ENCODE results near the gene TNFAIP1. TPM values are rescaled to one million over a fixed set of nuclear protein-coding genes. Genes with fewer than 3 reads are reported as not detected.

TNFAIP1 gene
- polyA plus RNA-seq, 1 experiment = 51.2 TPM

DNA sequence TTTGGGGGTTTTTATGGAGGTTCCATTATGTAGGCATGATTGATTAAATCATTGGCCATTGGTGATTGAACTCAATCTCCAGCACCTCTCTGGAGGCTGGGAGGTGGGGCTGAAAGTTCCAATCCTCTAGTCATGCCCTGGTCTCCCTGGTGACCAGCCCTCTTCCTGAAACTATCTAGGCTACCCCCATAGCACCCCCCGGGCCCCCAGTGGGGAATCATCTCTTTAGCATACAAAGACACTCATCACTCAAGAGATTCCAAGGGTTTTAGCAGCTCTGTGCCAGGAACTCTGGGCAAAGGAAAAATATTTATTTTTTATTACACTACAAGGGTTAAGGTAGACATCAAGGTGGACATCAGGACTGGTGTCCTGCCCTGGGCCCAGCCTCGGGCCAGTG, 59.9 kb downstream of the TNFAIP1 start:
- ChIA-PET CTCF (interaction anchor here (1.0 to 2.1 kb wide), 2 partner anchors 21 to 144 kb away, joined by 3 to 9 read pairs; no protein-coding TSS in a partner anchor), POLR2A (interaction anchor here (0.6 kb wide), 1 partner anchor 140 kb away, joined by 6 read pairs; no protein-coding TSS in a partner anchor)
- no peaks in the 10 kb centered on the region for H3K27me3 ChIP-seq (ENCODE audit: control insufficient read depth, insufficient read depth, low read length)

GRCh38 chr17:28395968-28396367, 60.4 kb downstream of the TNFAIP1 start:
- POLR2A ChIA-PET = no interaction called here
- Histone ChIP-seq H3K27ac (ENCODE audit: low read depth, low read length) (no peak overlapping the region), H3K9me3 (ENCODE audit: control insufficient read depth, insufficient read depth, low read length) (no peaks in the 10 kb centered on the region), H3K27me3 (ENCODE audit: control insufficient read depth, insufficient read depth, low read length) (no peaks in the 10 kb centered on the region), H3K4me3 (ENCODE audit: low read depth, low read length) (no peak overlapping the region)
- DNase-seq (ENCODE audit: low read depth, low spot score) = no peak
- no peak for TF ChIP-seq CTCF (IDR thresholded peaks at IDR 0.05; ENCODE audit: low read depth, low read length)
- CTCF ChIA-PET = interaction anchor here (1.0 kb wide), 1 partner anchor 144 kb away, joined by 3 read pairs; no protein-coding TSS in a partner anchor

More for the DNA sequence above, 59.9 kb downstream of the TNFAIP1 start:
- Histone ChIP-seq H3K9me3 (ENCODE audit: control insufficient read depth, insufficient read depth, low read length) (no peaks in the 10 kb centered on the region), H3K4me3 (ENCODE audit: low read depth, low read length) (no peak overlapping the region), H3K27ac (ENCODE audit: low read depth, low read length) (no peak overlapping the region)
- no peak for TF ChIP-seq CTCF (IDR thresholded peaks at IDR 0.05; ENCODE audit: low read depth, low read length)
- DNase-seq (ENCODE audit: low read depth, low spot score) = no peak

Other genes starting within 250 kb of the TNFAIP1 start
- 12.1 and 16.1 TPM in 2 replicates for gene TMEM97, start 16.6 kb upstream of the TNFAIP1 start, polyA plus RNA-seq (2011; rRNA removed)
- gene IFT20, start 289 bp upstream of the TNFAIP1 start, polyA plus RNA-seq (2011; rRNA removed) = 43.5 and 67.1 TPM in 2 replicates
- gene POLDIP2, start 21.8 kb downstream of the TNFAIP1 start, polyA plus RNA-seq (2011; rRNA removed) = 84.7 and 97.7 TPM in 2 replicates
- not detected in 2 replicates for gene SEBOX, start 29.4 kb downstream of the TNFAIP1 start, polyA plus RNA-seq (2011; rRNA removed)
- gene VTN, start 34.5 kb downstream of the TNFAIP1 start, polyA plus RNA-seq (2011; rRNA removed) = 0.53 and 1.3 TPM in 2 replicates
- 6.2 and 6.7 TPM in 2 replicates for gene SARM1, start 35.9 kb downstream of the TNFAIP1 start, polyA plus RNA-seq (2011; rRNA removed)
- gene SLC46A1, start 70.5 kb downstream of the TNFAIP1 start, polyA plus RNA-seq (2011; rRNA removed) = 2.5 and 3.4 TPM in 2 replicates
- gene SLC13A2, start 137.9 kb downstream of the TNFAIP1 start, polyA plus RNA-seq (2011; rRNA removed) = not detected in 2 replicates
- gene FOXN1, start 170.6 kb downstream of the TNFAIP1 start, polyA plus RNA-seq (2011; rRNA removed) = not detected in 2 replicates
- gene UNC119, start 216.9 kb downstream of the TNFAIP1 start, polyA plus RNA-seq (2011; rRNA removed) = 51.2 and 54.3 TPM in 2 replicates
- gene PIGS, start 235.8 kb downstream of the TNFAIP1 start, polyA plus RNA-seq (2011; rRNA removed) = 51.8 and 64.8 TPM in 2 replicates
- gene ALDOC, start 241.1 kb downstream of the TNFAIP1 start, polyA plus RNA-seq (2011; rRNA removed) = 46.3 and 48.6 TPM in 2 replicates

All from AG04450 (cell line).